Embryonic facial prominence (tissue), 1 donor: ENCODE results near the gene DGCR6L.
"Not testable (repeated sequence)": the region's sequence is repeated elsewhere in the genome, so short reads cannot be mapped to it uniquely, and the experiment has no call there.

Experiments used
- DNase-seq: peaks from one replicate; pipeline ENCODE4 v3.0.0-alpha.2; 2016; ENCODE audit errors: extremely low spot score

The DGCR6L gene

DNA sequence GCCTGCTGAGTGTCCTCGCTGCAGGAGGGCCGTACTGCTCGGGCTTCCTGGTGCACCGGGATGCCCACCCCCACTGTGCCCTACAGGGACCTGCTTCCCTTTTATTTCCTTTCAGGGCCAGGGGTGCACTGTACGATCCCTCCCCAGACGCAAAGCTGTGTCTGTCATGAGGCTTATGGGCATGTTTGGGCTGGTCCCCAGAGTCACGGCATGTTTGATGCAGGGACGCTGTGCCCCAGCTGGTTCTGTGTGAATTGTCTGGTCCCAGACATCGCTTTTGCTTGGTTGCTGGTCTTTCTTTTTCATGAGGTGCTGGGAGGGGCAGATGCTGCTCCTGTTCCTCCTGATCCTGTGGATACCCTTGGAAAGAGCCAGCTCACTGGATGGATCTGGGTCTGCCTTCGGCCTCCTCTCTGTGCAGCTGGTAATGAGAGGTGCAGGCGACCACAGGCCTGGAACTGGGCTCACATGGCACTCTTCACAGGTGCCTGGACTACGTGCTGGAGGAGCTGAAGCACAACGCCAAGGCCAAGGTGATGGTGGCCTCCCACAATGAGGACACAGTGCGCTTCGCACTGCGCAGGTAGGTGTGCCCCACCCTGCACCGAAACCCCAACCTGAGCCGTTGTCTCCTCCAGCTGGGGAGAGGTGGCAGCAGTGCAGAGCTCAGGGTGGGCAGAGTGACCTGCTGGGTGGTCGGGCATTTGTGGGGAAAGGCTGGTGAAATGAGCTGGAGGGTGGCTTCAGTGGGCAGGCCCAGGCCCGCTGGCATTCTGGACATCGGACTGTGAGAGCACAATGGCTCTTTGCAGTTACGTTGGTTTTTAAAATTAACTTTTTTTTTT is 10.8 kb downstream of the DGCR6L start:
- not testable (repeated sequence) for DNase-seq

DNA sequence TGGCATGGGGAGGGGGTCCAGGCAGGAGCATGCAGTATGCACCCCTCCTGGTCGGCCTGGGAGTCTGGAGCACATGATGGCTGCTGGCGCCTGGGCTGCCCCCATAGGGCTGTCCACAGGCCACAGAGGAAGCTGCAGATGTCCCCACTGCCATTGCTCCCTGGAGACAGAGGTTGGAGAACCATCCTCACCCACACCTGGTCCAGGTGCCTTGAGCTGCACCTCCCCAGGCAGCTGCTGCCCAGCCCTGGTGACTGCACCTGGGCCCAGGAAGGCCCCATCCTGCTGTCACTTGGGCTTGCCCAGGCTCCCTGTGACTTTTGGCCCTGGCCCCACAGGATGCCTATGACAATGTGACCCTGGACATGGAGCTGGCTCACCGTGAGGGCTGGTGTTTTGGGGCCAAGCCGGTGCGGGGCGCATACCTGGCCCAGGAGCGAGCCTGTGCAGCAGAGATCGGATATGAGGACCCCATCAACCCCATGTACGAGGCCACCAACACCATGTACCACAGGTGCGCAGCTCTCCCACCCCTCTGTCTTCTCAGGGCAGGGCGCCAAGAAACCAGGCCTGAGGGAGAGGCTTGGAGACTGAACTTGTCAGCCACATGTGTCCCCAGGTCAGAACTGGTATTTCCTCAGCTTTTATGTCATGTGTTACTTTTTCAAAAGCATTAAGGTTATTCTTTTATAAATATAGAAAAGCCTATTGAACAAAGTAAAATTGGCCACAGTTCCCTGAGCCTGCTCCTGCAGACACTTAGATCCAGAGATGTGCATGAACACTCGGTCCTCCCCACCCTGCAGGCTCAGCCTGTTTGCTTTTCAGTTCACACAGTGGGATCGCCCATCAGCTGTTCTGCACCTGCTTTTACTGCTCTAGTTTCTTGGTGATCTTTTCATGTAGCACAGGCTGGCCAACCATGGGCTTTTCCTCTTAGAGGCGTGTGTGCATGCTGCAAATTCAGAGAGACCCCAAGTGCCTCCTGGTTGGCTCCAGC is 12.1 kb downstream of the DGCR6L start:
- DNase-seq = not testable (repeated sequence)

DNA sequence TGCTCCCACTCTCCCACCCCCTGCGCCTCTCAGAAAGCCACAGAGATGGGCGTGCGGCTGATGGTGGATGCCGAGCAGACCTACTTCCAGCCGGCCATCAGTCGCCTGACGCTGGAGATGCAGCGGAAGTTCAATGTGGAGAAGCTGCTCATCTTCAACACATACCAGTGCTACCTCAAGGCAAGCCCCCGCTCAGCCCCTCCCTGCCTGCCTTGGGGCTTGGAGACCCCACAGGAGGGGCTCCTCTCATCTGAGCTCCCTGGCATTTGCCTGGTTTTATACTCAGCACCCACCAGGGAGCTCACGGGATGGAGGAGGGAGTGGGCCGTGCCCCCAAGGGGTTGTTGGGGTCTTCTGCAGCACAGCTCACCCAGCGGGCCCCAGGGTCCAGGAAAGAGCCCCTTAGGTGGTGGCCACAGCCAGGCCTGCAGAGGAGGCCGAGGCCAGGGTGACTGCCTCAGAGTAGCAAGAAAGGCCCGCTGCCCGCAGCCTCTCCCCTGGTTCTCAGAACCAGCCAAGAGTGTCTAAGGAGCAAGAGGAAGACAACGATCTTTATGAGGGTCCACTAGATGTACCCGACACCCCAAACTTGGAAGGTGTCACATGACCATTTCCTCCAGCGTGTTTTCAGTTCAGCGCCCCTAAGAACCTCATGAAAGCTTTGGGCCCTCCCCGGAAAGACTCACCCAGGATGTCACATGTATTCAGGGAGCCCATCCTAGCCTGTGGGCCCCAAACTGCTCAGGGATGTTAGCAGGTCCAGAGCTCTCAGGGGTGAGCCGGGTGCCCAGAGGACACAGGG is 13.0 kb downstream of the DGCR6L start:
- DNase-seq = not testable (repeated sequence)

DNA sequence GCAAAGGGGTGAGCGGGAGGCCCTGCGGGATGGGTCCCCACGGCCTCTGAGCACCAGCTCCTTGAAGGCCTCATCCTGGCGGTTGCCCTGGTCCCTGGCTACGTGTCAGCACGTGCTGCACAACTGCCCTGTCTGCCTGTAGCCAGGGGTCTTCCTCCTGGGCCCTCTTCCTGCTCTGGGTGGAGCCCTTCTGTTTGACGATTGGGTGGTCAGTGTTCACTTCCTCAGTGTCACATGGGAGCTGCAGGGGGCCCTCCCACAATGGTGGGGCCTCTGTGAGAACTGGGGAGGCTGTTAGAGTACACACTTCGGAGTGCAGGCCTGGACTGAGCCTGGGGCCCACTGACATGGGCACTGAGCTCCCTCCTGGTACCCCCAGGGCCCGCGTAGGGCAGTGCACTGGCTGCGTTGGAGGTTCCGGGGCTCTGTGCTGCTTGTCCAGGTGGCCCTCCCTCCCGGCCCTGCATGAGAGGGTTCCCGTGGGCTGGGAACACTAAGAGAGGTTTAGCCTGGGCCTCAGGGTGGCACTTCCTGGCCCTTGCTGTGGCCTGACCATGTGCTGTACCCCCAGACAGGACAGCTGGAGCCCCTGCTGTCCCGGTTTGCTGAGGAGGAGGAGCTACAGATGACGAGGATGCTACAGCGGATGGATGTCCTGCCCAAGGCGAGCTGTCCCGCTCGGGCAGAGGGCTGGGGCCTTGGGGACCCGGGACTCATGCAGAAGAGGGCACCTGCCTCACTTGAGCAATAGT is 13.8 kb downstream of the DGCR6L start:
- no peak for DNase-seq

DNA sequence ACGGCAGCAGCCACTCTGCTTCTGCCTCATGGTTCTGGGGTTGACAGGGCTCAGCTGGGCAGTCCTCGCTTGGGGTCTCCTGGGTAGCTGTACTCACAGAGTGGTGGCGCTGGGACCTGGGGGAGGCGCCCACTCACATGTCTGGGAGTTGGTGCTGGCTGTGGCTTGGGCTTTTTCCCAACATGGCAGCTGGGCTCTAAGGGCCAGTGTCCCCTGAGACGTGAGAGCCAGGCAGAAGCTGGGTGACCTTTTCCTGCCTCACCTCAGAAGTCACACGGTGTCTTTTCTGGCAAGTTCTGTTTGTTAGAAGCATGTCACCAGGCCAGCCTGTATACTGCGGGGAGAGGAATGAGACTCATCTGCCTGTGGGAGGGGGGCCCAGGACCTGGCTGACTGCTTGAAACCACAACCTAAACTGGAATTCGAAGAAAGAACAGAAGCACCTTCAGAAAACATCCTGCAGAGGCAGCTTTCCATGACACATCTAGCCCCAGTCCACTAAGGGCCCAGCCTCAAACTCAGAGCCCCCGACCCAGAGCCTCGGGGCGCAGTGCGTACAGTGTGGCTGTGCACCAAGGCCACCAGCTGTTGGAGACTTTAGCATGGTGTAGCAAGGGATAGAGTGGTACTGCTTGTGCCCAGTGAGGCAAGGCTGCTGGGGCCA is 14.5 kb downstream of the DGCR6L start:
- DNase-seq = not testable (repeated sequence)

DNA sequence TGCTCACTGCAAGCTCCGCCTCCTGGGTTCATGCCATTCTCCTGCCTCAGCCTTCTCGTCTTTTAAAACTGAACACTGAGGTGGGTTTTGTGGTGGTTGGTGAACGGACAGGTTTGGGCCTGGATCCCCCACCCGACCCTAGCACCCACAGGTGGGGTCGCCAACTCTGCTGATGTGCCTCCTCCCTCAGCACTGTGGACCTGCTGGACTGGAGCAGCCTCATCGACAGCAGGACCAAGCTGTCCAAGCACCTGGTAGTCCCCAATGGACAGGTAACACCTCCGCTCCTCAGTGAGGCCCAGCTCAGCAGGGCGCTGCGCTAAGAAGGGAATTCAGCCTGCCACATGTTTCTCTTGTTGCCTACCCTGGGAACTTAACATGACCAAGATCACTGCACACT is 15.2 kb downstream of the DGCR6L start:
- DNase-seq = no peak

DNA sequence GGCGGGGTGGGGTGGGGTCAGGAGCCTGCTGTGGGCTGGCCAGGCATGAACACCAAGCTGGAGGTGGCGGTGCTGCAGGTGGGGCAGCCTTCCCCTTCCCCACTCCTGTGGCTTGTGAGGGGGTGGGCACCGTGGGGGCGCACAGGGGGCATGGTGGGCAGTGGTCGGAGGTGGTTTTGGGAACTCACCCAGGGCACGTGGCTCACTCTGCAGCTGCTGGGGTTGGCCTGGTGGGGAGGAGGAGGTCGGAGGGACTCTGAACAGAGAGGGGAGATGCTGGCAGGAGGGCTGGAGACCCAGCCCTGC is 16.7 kb downstream of the DGCR6L start:
- DNase-seq = not testable (repeated sequence)

DNA sequence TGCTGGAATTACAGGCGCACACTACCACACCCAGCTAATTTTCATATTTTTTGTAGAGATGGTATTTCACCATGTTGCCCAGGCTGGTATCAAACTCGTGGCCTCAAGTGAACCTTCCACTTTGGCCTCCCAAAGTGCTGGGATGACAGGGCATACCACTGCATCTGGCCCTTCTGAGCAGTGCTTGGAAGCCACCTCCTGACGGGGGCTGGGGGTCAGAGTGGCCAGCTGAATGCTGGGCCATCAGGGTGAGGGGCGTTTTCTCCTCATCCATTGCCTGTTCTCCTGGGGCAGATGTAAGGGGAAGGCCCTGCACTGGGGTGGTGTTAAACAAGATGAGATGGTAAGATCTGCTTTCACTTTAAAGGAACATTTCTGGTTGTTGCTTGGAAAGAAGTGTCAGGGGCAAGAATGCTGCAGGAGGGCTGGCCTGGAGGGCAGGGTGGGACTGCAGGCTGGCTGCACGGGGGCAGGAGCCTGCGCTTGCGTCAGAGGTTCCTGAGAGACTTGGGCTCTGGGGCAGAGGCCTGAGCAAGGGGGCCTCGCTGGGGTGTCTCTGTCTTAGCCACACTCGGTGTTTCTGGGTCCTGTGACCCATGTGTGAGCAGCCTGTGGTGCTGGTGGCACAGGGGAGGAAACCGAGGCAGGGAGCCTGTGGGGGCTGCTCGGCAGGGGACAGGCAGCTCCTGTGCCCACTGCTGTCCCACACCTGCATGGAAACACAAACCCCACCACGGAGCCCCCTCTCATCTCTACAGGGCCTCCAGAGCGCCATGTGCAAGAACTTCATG is 17.2 kb downstream of the DGCR6L start:
- no peak for DNase-seq

DNA sequence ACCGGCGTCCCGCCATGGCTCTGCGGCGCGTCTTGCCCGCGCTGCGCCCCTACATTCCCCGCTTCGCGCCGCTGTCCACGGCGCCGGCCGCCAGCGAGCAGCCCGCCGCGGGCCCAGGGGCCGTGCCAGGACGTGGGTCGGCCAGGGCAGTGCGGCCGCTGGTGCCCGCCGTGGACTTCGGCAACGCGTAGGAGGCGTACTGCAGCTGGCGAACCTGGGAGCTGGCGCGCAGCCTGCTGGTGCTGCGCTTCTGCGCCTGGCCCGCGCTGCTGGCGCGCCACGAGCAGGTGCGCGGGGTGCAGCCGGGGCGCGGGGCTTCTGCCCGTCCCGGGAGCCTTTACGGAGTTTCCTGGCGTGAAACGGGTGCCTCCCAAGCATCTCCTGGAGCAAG is 20.1 kb downstream of the DGCR6L start:
- DNase-seq = no peak

DNA sequence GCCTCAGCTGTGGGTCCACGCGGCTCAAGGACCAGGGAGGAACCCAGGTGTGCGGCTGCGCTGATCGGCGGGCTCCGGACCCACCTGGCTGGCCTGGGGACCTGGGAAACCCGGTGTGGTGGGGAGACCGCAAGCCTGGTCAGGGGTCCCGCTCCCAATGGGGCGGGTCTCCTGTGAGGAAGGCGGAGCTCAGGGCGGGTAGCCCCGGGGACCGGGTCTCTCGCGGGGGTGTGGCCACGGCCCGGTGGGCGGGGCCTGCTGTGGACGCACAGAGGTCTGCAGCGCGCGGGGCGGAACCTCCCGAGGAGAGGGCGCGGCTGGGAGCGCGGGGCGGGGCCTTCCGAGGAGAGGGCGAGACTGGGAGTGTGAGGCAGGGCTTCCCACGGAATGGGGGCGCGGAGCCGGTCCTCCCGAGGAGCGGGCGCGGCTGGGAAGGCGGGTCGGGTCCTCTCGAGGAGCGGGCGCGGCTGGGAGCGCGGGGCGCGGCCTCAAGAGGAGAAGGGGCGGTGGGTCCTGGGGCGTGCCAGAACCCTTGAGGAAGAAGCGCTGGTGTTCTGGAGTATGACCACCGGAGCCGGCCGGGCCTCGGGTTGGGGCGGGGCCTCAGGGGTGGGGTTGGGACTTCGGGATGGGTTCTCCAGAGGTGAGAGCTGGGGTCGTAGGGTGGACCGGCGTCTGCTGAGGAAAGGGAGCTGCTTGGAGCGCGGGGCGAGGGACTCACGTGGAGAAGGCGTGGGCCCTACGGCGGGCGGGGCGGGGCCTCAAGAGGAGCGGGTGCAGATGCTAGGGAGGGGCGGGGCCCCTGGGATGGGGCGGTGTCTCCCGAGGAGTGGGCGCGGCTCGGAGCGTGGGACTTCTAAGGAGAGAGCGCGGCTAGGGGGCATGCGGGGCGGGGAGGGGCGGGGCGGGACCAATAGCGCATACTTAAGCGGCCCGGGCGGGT is 20.8 kb downstream of the DGCR6L start:
- peak; percentile 60 for DNase-seq

DNA sequence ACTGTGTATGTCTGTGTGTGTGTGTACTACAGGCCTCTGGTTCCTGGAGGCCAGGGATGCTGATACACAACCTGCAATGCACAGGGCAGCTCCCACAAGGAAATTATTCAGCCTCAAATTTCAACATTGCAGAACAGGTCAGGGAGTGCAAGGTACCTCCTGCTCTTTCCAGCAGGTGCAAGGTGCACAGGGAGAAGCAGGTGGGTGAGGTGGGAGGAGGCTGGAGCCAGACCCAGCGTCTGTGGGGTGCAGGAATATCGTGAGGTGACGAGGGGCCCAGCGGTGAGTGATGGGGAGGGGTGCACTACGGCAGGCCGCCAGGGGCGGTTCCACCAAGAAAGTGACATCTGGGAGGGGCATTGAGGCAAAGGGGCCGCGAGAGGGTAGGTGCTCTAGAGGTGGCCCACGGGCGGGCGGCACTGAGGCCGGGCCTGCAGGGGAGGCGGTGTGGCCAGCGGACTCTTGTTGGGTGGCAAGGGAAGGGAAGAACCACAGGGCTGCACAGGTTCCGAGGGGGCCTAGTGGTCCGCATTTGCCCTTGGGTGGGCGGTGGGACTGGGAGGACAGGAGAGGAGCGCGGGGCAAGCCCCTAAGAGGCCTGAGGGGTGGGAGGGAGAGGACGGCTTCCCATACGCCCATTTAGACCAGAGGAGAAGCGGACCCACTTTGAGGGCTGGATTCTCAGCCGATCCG is 21.6 kb downstream of the DGCR6L start:
- DNase-seq = no peak

DNA sequence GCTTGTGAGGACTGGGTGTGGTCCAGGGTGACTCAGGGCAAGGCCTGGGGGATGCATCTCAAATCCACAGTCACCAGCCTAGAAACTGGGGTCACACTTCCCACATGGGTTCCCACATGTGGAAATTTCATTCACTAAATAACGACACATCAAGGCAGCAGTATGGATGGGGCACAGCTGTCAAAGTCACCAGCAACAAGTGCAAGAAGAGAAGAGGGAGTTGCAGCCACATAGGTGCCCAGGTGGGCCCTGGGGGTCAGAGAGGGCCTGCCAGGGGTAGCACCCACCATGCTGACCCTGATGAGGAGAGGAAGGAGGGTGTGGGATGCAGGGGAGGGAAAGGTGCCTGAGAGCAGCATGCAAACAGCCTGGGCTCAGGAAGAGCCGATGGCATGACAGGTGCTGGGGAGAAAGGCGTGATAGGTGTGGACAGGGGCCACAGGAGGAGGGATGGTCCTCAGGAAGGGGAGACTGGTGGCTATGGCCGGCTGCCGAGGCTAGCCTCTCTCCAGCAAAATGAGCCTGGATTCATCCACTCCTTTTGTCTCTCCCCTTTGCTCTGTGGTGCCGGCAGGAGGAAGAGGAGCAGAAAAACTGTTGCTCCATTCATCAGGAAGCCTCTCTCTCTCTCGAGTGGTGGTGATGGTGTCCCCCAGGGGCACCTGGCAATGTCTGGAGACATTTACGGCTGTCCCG is 22.3 kb downstream of the DGCR6L start:
- DNase-seq = no peak

DNA sequence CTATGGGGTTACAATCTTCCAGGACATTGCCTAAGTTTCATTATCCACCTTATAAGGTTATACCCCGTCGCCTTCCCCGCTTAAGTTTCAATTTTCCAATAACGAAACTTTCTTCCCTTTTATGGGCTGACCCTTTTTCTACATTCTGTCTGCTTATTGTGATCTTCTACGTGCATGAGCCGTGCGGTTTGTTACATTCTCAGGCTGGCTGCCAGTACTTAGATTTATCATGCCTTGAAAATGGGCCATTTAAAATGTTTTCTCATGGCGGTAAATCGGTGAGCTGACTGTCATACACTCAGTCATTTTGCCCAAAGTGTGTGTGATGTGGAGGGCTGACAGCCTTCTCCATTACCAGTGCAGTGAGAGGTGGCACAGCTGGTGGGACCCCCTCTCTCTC is 23.3 kb downstream of the DGCR6L start:
- no peak for DNase-seq

DNA sequence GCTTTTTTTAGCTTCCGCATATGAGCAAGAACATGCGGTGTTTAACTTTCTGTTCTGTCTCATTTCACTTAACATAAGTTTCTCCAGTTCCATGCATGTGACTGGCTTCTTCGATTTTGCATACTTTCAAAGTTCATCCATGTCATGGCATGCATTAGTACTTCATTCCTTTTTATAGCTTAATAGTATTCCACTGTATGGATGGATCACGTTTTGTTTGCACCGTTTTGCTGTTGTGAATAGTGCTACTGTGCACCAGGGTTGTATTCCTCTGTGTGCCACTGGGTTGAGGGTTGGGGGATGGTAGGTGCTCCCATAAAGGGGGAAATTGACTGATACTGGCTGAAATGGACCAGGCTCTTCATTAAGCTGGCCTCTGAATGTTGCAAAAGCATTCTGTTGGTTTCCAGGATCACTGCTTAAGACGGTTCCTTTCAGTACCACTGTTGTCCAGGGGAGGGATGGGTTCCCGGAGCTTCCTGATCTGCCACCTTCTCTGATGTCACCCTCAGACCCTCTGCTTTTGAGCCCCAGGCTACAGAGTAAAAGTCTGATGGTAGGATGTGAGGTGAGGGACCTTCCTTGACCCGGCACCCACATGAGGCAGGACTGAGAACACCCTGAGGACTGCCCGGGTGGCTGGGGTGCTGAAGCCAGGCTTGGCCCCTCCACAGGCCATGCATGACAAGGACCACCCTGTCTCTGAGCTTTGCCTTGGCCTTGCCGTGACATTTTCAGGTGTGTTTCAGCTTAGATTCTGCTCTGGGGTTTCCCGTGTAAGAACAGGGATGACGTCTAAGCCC is 24.4 kb downstream of the DGCR6L start:
- no peak for DNase-seq

DNA sequence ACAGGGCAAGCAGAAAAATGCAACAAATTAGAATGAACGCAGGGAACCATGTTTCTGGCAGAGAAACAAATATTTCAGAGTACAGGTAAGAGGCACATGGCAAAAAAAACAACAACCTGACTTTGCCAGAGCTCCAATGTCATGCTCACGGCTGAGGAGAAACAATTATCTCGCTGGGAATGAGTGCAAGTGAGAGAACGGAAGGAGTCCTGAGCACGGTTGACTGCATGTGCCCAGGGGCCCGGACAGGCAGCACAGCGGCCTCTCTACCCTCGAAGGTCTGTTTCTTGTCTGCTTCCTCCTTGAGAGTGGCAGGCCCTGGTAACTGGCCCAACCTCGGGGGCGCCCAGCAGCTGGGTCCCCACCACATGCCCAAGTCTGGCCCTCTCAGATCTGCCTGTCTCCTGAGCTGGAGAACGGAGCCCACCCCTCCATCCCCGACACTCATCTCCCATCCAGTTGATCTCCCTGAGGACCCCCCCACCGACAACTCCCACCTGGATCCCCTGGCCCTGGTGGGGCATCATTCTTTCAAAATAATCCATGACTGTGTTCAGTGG is 27.1 kb downstream of the DGCR6L start:
- no peak for DNase-seq

DNA sequence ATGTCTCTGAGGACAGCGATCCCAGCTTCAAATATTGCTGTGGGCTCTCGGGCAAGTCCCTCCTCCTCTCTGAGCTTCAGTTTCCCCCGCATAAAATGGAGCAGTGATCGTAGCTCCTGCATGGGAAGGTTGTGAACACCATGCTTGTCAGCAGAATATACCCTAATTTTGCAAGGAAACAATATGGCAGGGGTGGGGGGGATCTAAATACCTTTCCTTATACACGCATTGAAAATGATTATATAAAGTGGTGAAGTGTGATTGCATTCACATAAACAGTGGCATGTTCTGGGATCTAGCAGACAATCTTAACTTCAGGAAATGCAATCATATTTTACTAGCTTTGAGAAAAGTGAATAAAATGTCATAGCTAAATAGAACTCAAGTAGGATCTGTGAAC is 27.8 kb downstream of the DGCR6L start:
- no peak for DNase-seq
